HepG2 (cell line): Measurements from ENCODE around the gene SURF2. TPM values are rescaled to one million over a fixed set of nuclear protein-coding genes. Genes with fewer than 3 reads are reported as not detected.

Experiments used
- ATAC-seq: fragments of 200-7000 bp; cut with Tn5 transposase; 3 replicates; pipeline ENCODE4 v1.9.1; 2020; ENCODE audit warnings: mild to moderate bottlenecking, moderate library complexity
- BruUV-seq: library from RNA; stranded (reverse); fragments of 400-500 nt; replicated peaks from 2 replicates; lab custom pipeline; 2021; lab: Mats Ljungman, UMichigan
- CTCF ChIA-PET: fragments of 300-600 bp; formaldehyde crosslinking; extraction: SDS; loops from one replicate; lab custom pipeline; 2021; ENCODE audit warnings: low total read pairs, inconsistent platforms, low intra/inter-chr PET ratio; lab: Yijun Ruan, JAX
- POLR2A ChIA-PET: fragments of 350-600 bp; sonication (Branson Sonifier 250); formaldehyde crosslinking; loops from one replicate; lab custom pipeline; 2020; ENCODE audit warnings: antibody characterized with exemption, inconsistent platforms; lab: Yijun Ruan, JAX
- DNase-seq: peaks from one replicate; pipeline ENCODE4 v3.0.0-alpha.2; 2015; ENCODE audit warnings: low spot score
- FAIRE-seq: peaks from 3 replicates; lab custom pipeline; 2011; peaks lifted over from hg19 to GRCh38; lab: Jason Lieb, UNC
- H2AFZ ChIP-seq: one replicate; pipeline ENCODE4 v1.6.1; 2011; ENCODE audit warnings: low read length, inconsistent platforms
- H3K27ac ChIP-seq: fragments of 300-600 bp; 3 replicates; pipeline ENCODE4 v1.8.0; 2011; ENCODE audit warnings: mixed run types, mild to moderate bottlenecking, mixed read lengths, low read length, inconsistent platforms; ENCODE audit not compliant: insufficient read depth; ENCODE audit errors: extremely low read length
- H3K27me3 ChIP-seq, 2 experiments: fragments of 200-600 bp in 1 of 2; 2 replicates in 1 of 2; 3 replicates in 1 of 2; pipeline versions ENCODE4 v1.6.0 to v1.8.0; 2011; ENCODE audit warnings: low read length in 2 of 2, mild to moderate bottlenecking in 2 of 2, moderate library complexity in 2 of 2, inconsistent platforms in 1 of 2; ENCODE audit not compliant: insufficient read depth in 2 of 2, control insufficient read depth in 1 of 2
- H3K36me3 ChIP-seq, 2 experiments: fragments of 200-600 bp in 1 of 2; replicated peaks in 1 of 2; 2 replicates in 1 of 2; 3 replicates in 1 of 2; pipeline versions ENCODE4 v1.5.1 to v1.8.0; 2011; ENCODE audit warnings: low read length in 2 of 2, inconsistent platforms in 1 of 2; ENCODE audit not compliant: insufficient read depth in 2 of 2, control insufficient read depth in 1 of 2
- H3K4me1 ChIP-seq: 2 replicates; pipeline ENCODE4 v1.5.1; 2012; ENCODE audit warnings: low read length, inconsistent platforms; ENCODE audit not compliant: insufficient read depth
- H3K4me2 ChIP-seq: 2 replicates; pipeline ENCODE4 v1.6.0; 2011; ENCODE audit warnings: low read depth, low read length, inconsistent platforms
- H3K4me3 ChIP-seq, 3 experiments: fragments of 200-600 bp in 1 of 3; sonication (generic), shearing (Covaris generic) in 1 of 3; replicated peaks in 1 of 3; 2 replicates each; pipeline ENCODE4 v1.5.1; 2011 to 2016; ENCODE audit warnings: low read length in 3 of 3, inconsistent platforms in 2 of 3, low read depth in 2 of 3, mild to moderate bottlenecking in 2 of 3, control low read depth in 1 of 3, mixed read lengths in 1 of 3; ENCODE audit not compliant: insufficient read depth in 1 of 3
- H3K79me2 ChIP-seq: one replicate; pipeline ENCODE4 v1.6.1; 2011; ENCODE audit warnings: low read length, inconsistent platforms; ENCODE audit not compliant: insufficient read depth
- H3K9ac ChIP-seq: 2 replicates; pipeline ENCODE4 v1.6.0; 2011; ENCODE audit warnings: mild to moderate bottlenecking, low read depth, low read length, inconsistent platforms; ENCODE audit not compliant: insufficient read depth
- H3K9me3 ChIP-seq: 2 replicates; pipeline ENCODE4 v1.5.1; 2012; ENCODE audit warnings: mild to moderate bottlenecking, low read length
- H4K20me1 ChIP-seq: 2 replicates; pipeline ENCODE4 v1.6.0; 2011; ENCODE audit warnings: inconsistent platforms, mild to moderate bottlenecking, low read length, moderate library complexity; ENCODE audit not compliant: insufficient read depth
- GATA4 ChIP-seq: sonication (generic); IDR thresholded peaks from 2 replicates; pipeline ENCODE4 v1.6.1; 2016; ENCODE audit warnings: antibody characterized with exemption, low read depth, borderline replicate concordance
- KDM2A ChIP-seq: sonication (generic); formaldehyde crosslinking; IDR thresholded peaks from 2 replicates; pipeline ENCODE4 v1.4.0; 2020; ENCODE audit warnings: low read depth, missing genetic modification reagents, borderline replicate concordance
- NR2F1 ChIP-seq, 2 experiments: fragments of 450-650 bp in 1 of 2; formaldehyde crosslinking in 1 of 2; IDR thresholded peaks; 2 replicates each; pipeline versions ENCODE4 v1.5.0 to v1.6.1; 2016 to 2020; ENCODE audit warnings: mild to moderate bottlenecking in 1 of 2, missing compliant biosample characterization in 1 of 2, missing genetic modification reagents in 1 of 2, moderate library complexity in 1 of 2
- U2AF1 ChIP-seq: fragments of 200-400 bp; formaldehyde crosslinking; optimal IDR thresholded peaks from 2 replicates; pipeline ENCODE3; 2017; ENCODE audit warnings: mild to moderate bottlenecking, low read depth, low read length
- ZMYM4 ChIP-seq: sonication (generic); formaldehyde crosslinking; IDR thresholded peaks from 2 replicates; pipeline ENCODE4 v1.8.1; 2023; ENCODE audit warnings: mild to moderate bottlenecking, missing genetic modification reagents
- ZNF30 ChIP-seq: sonication (generic); formaldehyde crosslinking; IDR thresholded peaks from 2 replicates; pipeline ENCODE4 v1.5.0; 2020; ENCODE audit warnings: mild to moderate bottlenecking, missing genetic modification reagents
- ZNF501 ChIP-seq: sonication (generic); formaldehyde crosslinking; IDR thresholded peaks from 2 replicates; pipeline ENCODE4 v1.5.1; 2020; ENCODE audit warnings: mild to moderate bottlenecking, moderate library complexity, missing genetic modification reagents
- ZNF672 ChIP-seq: sonication (generic); formaldehyde crosslinking; IDR thresholded peaks from 2 replicates; pipeline ENCODE4 v1.8.1; 2022; ENCODE audit warnings: missing genetic modification reagents
- ZNF720 ChIP-seq: sonication (generic); formaldehyde crosslinking; IDR thresholded peaks from 2 replicates; pipeline ENCODE4 v1.4.0; 2020; ENCODE audit warnings: missing genetic modification reagents
- ZNF75D ChIP-seq: sonication (generic); formaldehyde crosslinking; IDR thresholded peaks from 2 replicates; pipeline ENCODE4 v1.8.1; 2023; ENCODE audit warnings: missing genetic modification reagents, mild to moderate bottlenecking, borderline replicate concordance
- ZZZ3 ChIP-seq: sonication (generic); formaldehyde crosslinking; IDR thresholded peaks from 2 replicates; pipeline ENCODE4 v1.4.0; 2020; ENCODE audit warnings: missing genetic modification reagents, mild to moderate bottlenecking, borderline replicate concordance
- WGBS: methylation state at CpG from one replicate; pipeline ENCODE4 v1.1.6; 2017; ENCODE audit warnings: low lambda C conversion rate; 5-methylcytosine and 5-hydroxymethylcytosine counted together
- in situ Hi-C: cut with HindIII; loops from 2 replicates; pipeline ENCODE4 v1.10.0; 2017; ENCODE audit warnings: low pct_unique_long_range_greater_than_20kb; ENCODE audit not compliant: extremely low pct_ligation_motif_present
- intact Hi-C: fragments of 100-400 bp; cut with micrococcal nuclease; formaldehyde crosslinking; loops from one replicate; pipeline ENCODE4 v1.10.0; 2022; ENCODE audit not compliant: unreplicated experiment
- polyA plus RNA-seq, 8 experiments: library from polyadenylated mRNA; depleted of rRNA in 3 of 8; stranded (reverse) in 7 of 8; unstranded in 1 of 8; fragments of >200 nt; fragmentation: Illumina TruSeq in 4 of 8; extraction: Trizol in 4 of 8; gene quantifications; 2 replicates each; pipeline versions ENCODE4 v1.2.1 to v1.2.3, GENCODE V29; 2011 to 2016; ENCODE audit warnings: low read depth in 4 of 8, missing spikeins in 1 of 8, mixed read lengths in 1 of 8; ENCODE audit not compliant: insufficient read depth in 1 of 8
- total RNA-seq, 5 experiments: library from RNA; depleted of rRNA; stranded (reverse); fragments of >200 nt; fragmentation: Illumina TruSeq; extraction: Trizol; gene quantifications; 2 replicates each; pipeline ENCODE4 v1.2.3, GENCODE V29; 2016; ENCODE audit warnings: low read depth in 1 of 5
- TF ChIP-seq, protein P1 (sequence below): sonication (generic); formaldehyde crosslinking; IDR thresholded peaks from 2 replicates; pipeline ENCODE4 v1.4.0; 2020; ENCODE audit warnings: mild to moderate bottlenecking, missing genetic modification reagents
- TF ChIP-seq, protein P2 (sequence below): sonication (generic); formaldehyde crosslinking; IDR thresholded peaks from 2 replicates; pipeline ENCODE4 v1.9.0; 2021; ENCODE audit warnings: missing genetic modification reagents, mild to moderate bottlenecking, borderline replicate concordance
- TF ChIP-seq, protein P3 (sequence below): sonication (generic); formaldehyde crosslinking; IDR thresholded peaks from 2 replicates; pipeline ENCODE4 v1.4.0; 2020; ENCODE audit warnings: missing genetic modification reagents, borderline replicate concordance

SURF2 gene
- total and polyA plus RNA-seq, 2 of the 13 experiments (the other 11 are each of a cell fraction or from before 2014, with no cell fraction given), result 6.3 to 13.6 TPM

DNA sequence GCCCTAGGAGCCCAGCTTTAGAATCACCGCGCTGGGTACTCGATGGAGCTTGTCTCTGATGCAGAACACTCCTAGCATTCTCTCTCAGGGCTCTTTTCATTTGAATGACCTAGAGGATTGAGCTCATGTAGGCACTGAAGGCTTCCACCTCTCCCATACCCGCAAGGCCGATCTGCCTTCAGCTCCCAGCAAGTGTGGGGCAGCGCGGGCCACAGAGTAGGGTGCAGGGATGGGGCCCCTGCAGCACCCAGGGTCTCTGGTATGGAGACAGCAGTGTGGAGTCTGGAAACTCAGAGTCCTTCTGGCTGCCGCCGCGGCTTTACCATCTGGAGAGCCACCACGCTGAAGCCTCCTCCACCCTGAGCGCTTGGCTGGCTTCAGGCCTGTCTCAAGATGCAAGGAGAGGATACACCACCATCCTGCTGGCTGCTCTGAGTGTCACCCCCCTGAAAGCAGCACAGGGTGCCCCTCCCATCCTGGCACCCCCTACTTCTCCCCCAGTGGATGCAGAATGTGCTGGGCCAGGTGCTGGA is 32.7 kb downstream of the SURF2 start (continued):
- TF ChIP-seq ZNF501 (CRISPR knock-in tag), result no peak
- TF ChIP-seq, protein P1, sequence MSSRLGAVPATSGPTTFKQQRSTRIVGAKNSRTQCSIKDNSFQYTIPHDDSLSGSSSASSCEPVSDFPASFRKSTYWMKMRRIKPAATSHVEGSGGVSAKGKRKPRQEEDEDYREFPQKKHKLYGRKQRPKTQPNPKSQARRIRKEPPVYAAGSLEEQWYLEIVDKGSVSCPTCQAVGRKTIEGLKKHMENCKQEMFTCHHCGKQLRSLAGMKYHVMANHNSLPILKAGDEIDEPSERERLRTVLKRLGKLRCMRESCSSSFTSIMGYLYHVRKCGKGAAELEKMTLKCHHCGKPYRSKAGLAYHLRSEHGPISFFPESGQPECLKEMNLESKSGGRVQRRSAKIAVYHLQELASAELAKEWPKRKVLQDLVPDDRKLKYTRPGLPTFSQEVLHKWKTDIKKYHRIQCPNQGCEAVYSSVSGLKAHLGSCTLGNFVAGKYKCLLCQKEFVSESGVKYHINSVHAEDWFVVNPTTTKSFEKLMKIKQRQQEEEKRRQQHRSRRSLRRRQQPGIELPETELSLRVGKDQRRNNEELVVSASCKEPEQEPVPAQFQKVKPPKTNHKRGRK (CRISPR knock-in tag), result no peak
- no peak for TF ChIP-seq GATA4
- TF ChIP-seq NR2F1 (CRISPR knock-in tag; IDR thresholded peaks at IDR 0.05), result no peak
- TF ChIP-seq, protein P2, sequence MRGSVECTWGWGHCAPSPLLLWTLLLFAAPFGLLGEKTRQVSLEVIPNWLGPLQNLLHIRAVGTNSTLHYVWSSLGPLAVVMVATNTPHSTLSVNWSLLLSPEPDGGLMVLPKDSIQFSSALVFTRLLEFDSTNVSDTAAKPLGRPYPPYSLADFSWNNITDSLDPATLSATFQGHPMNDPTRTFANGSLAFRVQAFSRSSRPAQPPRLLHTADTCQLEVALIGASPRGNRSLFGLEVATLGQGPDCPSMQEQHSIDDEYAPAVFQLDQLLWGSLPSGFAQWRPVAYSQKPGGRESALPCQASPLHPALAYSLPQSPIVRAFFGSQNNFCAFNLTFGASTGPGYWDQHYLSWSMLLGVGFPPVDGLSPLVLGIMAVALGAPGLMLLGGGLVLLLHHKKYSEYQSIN, result no peak
- no peak for TF ChIP-seq ZNF720 (CRISPR knock-in tag)
- TF ChIP-seq, all 625 proteins: peak for 0

DNA sequence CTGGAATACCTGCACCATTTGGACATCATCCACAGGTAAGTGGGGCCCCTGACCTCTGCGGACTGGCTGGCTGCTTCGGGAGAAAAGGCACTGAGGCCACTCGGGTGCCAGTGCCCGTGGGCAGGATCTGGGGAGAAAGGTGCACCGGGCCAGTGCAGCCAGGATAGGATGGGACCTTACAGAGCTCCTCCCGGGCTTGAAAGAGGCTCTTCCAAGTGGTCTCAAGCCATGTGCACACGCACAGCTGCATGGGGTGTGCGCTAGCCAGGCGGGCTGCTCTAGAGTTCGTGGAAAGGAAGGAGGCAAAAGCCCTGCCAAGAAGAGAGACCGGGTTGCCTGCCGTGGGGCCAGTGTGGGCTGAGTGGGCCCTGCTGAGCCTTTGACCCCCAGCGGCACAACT is 33.2 kb downstream of the SURF2 start:
- BruUV-seq, result no TSS peak
- ChIA-PET CTCF (no interaction called here), POLR2A (interaction anchor here (1.2 kb wide), 1 partner anchor 13 kb away, joined by 3 read pairs; the partner anchor contains the start of gene STKLD1)
- FAIRE-seq, result no peak
- in situ Hi-C loops (no loop called here), intact Hi-C loops (no loop called here)
- Histone ChIP-seq H3K27me3 (no peaks in the 10 kb centered on the region), H3K4me1 (peaks cover 86% of the 10 kb centered on the region), H3K9ac (no peak overlapping the region), H3K27ac (no peak overlapping the region), H3K9me3 (no peaks in the 10 kb centered on the region), H3K4me3 (no peak overlapping the region), H3K36me3 (no peaks in the 10 kb centered on the region), H3K79me2 (no peaks in the 10 kb centered on the region), H4K20me1 (no peaks in the 10 kb centered on the region), H3K4me2 (no peak overlapping the region), H2AFZ (no peak overlapping the region)
- no peak for ATAC-seq
- DNase-seq, result no peak
- TF ChIP-seq ZNF672 (CRISPR knock-in tag) (no peak), ZMYM4 (CRISPR knock-in tag) (no peak), KDM2A (no peak), U2AF1 (no peak), ZZZ3 (no peak), ZNF30 (CRISPR knock-in tag) (no peak), ZNF75D (CRISPR knock-in tag) (no peak)
- TF ChIP-seq, protein P3, sequence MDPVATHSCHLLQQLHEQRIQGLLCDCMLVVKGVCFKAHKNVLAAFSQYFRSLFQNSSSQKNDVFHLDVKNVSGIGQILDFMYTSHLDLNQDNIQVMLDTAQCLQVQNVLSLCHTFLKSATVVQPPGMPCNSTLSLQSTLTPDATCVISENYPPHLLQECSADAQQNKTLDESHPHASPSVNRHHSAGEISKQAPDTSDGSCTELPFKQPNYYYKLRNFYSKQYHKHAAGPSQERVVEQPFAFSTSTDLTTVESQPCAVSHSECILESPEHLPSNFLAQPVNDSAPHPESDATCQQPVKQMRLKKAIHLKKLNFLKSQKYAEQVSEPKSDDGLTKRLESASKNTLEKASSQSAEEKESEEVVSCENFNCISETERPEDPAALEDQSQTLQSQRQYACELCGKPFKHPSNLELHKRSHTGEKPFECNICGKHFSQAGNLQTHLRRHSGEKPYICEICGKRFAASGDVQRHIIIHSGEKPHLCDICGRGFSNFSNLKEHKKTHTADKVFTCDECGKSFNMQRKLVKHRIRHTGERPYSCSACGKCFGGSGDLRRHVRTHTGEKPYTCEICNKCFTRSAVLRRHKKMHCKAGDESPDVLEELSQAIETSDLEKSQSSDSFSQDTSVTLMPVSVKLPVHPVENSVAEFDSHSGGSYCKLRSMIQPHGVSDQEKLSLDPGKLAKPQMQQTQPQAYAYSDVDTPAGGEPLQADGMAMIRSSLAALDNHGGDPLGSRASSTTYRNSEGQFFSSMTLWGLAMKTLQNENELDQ, result no peak
- 76% methylated on average over 12 of the region's 13 CpGs for WGBS
